ENCODE data around the gene WFDC5. TPM values are rescaled to one million over a fixed set of nuclear protein-coding genes. Genes with fewer than 3 reads are reported as not detected.

WFDC5 gene
- total RNA-seq, 4 donors from 2014 or later: not detected

- peaks cover 7 to 17% of the 10 kb centered on the region in 2 donors for H3K27me3 ChIP-seq
- no peak for TF ChIP-seq POLR2A (IDR thresholded peaks at IDR 0.05)
- TF ChIP-seq, protein P1, sequence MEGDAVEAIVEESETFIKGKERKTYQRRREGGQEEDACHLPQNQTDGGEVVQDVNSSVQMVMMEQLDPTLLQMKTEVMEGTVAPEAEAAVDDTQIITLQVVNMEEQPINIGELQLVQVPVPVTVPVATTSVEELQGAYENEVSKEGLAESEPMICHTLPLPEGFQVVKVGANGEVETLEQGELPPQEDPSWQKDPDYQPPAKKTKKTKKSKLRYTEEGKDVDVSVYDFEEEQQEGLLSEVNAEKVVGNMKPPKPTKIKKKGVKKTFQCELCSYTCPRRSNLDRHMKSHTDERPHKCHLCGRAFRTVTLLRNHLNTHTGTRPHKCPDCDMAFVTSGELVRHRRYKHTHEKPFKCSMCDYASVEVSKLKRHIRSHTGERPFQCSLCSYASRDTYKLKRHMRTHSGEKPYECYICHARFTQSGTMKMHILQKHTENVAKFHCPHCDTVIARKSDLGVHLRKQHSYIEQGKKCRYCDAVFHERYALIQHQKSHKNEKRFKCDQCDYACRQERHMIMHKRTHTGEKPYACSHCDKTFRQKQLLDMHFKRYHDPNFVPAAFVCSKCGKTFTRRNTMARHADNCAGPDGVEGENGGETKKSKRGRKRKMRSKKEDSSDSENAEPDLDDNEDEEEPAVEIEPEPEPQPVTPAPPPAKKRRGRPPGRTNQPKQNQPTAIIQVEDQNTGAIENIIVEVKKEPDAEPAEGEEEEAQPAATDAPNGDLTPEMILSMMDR (IDR thresholded peaks at IDR 0.05): no peak
- no peaks in the 10 kb centered on the region for H3K36me3 ChIP-seq
- no peak overlapping the region for H3K27ac ChIP-seq
- DNase-seq: no peak
- intact Hi-C loops (cut with DNase I; ENCODE audit: low total_unique reads): no loop called here
- H3K9me3 ChIP-seq: no peaks in the 10 kb centered on the region
- H3K4me3 ChIP-seq: no peak overlapping the region
- H3K4me1 ChIP-seq: peaks cover 0 to 10% of the 10 kb centered on the region in 2 donors
These were observed 17.4 kb downstream of the WFDC5 start for GRCh38 chr20:45097485-45098102.

DNA sequence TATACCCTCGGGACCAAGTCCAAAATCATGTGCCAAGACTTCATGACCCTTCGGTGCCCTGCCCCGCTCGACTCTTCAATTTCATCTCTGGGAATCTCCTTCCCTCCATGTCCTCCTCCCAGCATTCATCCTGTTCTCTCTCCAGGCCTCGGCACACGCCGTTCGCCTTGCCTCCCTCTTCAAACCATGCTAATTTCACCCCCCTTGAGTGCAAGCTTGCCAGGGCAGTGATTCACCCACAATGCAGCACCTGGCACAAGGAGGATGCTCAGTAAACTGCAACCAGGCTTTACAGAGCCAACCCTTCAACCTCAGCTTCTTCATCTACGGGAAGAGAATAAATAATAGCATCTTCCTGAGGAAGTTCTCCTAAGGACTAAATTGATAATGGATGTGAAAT lies 18.2 kb downstream of the WFDC5 start:
- Histone ChIP-seq H3K27ac (no peak overlapping the region), H3K27me3 (peaks cover 7 to 17% of the 10 kb centered on the region in 2 donors), H3K4me3 (no peak overlapping the region), H3K9me3 (no peaks in the 10 kb centered on the region), H3K4me1 (peaks cover 0 to 10% of the 10 kb centered on the region in 2 donors), H3K36me3 (no peaks in the 10 kb centered on the region)
- TF ChIP-seq, protein P1 (IDR thresholded peaks at IDR 0.05): no peak
- no peak for TF ChIP-seq POLR2A (IDR thresholded peaks at IDR 0.05)
- DNase-seq: no peak
- intact Hi-C loops (cut with DNase I; ENCODE audit: low total_unique reads): no loop called here

DNA sequence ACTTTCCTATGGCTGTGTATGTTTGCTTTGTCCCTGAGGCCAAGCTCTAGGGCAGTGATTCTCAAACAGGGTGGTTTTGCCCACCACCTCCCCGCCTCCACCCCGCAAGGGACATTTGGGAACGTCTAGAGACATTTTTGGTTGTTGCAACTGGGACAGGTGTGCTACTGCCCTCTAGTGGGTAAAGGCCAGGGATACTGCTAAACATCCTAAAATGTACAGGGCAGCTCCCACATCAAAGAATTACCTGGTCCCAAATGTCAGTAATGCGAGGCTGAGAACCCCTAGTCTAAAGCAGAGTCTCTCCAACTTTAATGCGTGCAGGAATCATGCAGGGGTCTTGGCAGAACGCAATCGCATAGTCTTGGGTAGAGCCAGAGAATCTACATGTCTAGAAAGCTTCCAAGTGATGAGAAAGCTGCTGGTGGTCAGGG lies 19.2 kb downstream of the WFDC5 start:
- Histone ChIP-seq H3K36me3 (no peaks in the 10 kb centered on the region), H3K4me1 (peaks cover 0 to 10% of the 10 kb centered on the region in 2 donors), H3K9me3 (no peaks in the 10 kb centered on the region), H3K27ac (no peak overlapping the region), H3K27me3 (peaks cover 7 to 17% of the 10 kb centered on the region in 2 donors), H3K4me3 (no peak overlapping the region)
- DNase-seq: peak; percentile 28 to 52
- no peak for TF ChIP-seq POLR2A (IDR thresholded peaks at IDR 0.05)
- TF ChIP-seq, protein P1 (IDR thresholded peaks at IDR 0.05): peak; percentile 51 to 74 (median 63)
- intact Hi-C loops (cut with DNase I; ENCODE audit: low total_unique reads): no loop called here

- Histone ChIP-seq H3K36me3 (no peaks in the 10 kb centered on the region), H3K27ac (no peak overlapping the region), H3K4me3 (no peak overlapping the region), H3K27me3 (peaks cover 7 to 17% of the 10 kb centered on the region in 2 donors), H3K4me1 (peaks cover 0 to 10% of the 10 kb centered on the region in 2 donors), H3K9me3 (no peaks in the 10 kb centered on the region)
- DNase-seq: no peak
- intact Hi-C loops (cut with DNase I; ENCODE audit: low total_unique reads): no loop called here
- TF ChIP-seq, protein P1 (IDR thresholded peaks at IDR 0.05): no peak
- no peak for TF ChIP-seq POLR2A (IDR thresholded peaks at IDR 0.05)
These were observed 20.0 kb downstream of the WFDC5 start for GRCh38 chr20:45094864-45095574.

DNA sequence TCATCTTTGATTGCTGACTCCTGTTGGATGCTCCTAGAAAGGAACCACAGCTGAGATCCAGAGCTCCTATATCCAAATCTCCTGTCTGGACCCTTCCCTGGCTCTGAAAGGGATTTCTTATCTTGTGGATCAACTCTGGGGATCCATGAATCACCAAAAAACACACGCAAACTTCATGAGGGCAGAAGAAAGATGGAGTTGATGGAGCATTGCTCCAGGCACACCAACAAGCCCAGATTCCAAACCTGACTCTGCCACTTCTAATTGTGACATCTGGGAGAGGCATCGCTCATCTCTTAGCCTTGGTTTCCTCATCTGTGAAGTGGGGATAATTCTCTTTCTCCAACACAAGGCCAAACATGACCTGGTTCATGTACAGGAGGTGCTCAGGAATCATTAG lies 20.8 kb downstream of the WFDC5 start:
- no peak for DNase-seq
- H3K4me3 ChIP-seq: no peak overlapping the region
- no peaks in the 10 kb centered on the region for H3K9me3 ChIP-seq
- peaks cover 7 to 17% of the 10 kb centered on the region in 2 donors for H3K27me3 ChIP-seq
- H3K27ac ChIP-seq: no peak overlapping the region
- H3K36me3 ChIP-seq: no peaks in the 10 kb centered on the region
- no peak for TF ChIP-seq POLR2A (IDR thresholded peaks at IDR 0.05)
- TF ChIP-seq, protein P1 (IDR thresholded peaks at IDR 0.05): no peak
- intact Hi-C loops (cut with DNase I; ENCODE audit: low total_unique reads): no loop called here
- H3K4me1 ChIP-seq: peaks cover 0 to 10% of the 10 kb centered on the region in 2 donors
